Measurements from ENCODE around the gene COX20. TPM values are rescaled to one million over a fixed set of nuclear protein-coding genes. Genes with fewer than 3 reads are reported as not detected.

Gene COX20
- total and polyA plus RNA-seq, 2 of the 13 experiments (the other 11 are each of a cell fraction or from before 2014, with no cell fraction given) = 34.4 to 95.8 TPM

DNA sequence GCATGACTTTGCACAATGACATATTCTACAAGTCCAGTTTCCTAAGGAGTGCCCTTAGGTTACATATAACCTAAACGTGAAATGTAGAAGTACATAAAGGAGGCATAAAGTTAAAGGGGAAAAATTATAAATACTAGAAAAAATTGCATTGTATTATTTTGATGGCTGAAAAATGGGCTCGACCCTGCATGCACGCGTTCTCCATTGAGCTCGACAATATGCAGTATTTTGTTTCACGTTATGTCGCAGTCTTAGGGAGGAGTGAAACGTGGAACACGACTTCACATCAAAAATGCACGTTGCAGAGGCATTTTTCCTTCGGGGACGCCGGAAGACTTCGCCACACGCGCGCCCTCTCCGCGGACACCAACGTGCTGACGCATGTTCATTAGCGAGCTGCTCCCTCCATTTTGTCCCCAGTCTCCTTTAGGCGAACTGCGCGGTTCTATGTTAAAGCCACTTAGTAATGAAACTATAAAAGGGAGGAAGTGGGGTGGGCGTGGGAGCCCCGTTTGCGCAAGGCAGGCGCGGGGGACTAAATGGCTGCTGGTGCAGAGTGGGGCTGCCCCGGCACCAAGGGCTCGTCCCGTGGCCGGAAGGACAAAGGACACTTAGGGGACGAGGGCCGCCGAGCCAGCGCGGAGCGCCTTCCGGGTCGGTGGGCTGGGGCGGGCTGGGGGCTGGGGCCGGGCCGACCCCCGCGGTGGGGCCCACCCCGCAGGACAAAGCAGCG, 749 bp upstream of the COX20 start (continued):
- TF ChIP-seq, protein P1, sequence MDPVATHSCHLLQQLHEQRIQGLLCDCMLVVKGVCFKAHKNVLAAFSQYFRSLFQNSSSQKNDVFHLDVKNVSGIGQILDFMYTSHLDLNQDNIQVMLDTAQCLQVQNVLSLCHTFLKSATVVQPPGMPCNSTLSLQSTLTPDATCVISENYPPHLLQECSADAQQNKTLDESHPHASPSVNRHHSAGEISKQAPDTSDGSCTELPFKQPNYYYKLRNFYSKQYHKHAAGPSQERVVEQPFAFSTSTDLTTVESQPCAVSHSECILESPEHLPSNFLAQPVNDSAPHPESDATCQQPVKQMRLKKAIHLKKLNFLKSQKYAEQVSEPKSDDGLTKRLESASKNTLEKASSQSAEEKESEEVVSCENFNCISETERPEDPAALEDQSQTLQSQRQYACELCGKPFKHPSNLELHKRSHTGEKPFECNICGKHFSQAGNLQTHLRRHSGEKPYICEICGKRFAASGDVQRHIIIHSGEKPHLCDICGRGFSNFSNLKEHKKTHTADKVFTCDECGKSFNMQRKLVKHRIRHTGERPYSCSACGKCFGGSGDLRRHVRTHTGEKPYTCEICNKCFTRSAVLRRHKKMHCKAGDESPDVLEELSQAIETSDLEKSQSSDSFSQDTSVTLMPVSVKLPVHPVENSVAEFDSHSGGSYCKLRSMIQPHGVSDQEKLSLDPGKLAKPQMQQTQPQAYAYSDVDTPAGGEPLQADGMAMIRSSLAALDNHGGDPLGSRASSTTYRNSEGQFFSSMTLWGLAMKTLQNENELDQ (CRISPR knock-in tag; IDR thresholded peaks at IDR 0.05; ENCODE audit: borderline replicate concordance) = no peak
- TF ChIP-seq, protein P2, sequence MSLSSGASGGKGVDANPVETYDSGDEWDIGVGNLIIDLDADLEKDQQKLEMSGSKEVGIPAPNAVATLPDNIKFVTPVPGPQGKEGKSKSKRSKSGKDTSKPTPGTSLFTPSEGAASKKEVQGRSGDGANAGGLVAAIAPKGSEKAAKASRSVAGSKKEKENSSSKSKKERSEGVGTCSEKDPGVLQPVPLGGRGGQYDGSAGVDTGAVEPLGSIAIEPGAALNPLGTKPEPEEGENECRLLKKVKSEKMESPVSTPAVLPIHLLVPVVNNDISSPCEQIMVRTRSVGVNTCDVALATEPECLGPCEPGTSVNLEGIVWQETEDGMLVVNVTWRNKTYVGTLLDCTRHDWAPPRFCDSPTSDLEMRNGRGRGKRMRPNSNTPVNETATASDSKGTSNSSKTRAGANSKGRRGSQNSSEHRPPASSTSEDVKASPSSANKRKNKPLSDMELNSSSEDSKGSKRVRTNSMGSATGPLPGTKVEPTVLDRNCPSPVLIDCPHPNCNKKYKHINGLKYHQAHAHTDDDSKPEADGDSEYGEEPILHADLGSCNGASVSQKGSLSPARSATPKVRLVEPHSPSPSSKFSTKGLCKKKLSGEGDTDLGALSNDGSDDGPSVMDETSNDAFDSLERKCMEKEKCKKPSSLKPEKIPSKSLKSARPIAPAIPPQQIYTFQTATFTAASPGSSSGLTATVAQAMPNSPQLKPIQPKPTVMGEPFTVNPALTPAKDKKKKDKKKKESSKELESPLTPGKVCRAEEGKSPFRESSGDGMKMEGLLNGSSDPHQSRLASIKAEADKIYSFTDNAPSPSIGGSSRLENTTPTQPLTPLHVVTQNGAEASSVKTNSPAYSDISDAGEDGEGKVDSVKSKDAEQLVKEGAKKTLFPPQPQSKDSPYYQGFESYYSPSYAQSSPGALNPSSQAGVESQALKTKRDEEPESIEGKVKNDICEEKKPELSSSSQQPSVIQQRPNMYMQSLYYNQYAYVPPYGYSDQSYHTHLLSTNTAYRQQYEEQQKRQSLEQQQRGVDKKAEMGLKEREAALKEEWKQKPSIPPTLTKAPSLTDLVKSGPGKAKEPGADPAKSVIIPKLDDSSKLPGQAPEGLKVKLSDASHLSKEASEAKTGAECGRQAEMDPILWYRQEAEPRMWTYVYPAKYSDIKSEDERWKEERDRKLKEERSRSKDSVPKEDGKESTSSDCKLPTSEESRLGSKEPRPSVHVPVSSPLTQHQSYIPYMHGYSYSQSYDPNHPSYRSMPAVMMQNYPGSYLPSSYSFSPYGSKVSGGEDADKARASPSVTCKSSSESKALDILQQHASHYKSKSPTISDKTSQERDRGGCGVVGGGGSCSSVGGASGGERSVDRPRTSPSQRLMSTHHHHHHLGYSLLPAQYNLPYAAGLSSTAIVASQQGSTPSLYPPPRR (CRISPR knock-in tag; IDR thresholded peaks at IDR 0.05; ENCODE audit: borderline replicate concordance) = 0 out of 2 replicates have a peak, but pooled peaks have one; percentile 48
- 0 out of 2 replicates have a peak, but pooled peaks have one; percentile 55 for TF ChIP-seq KLF12 (CRISPR knock-in tag; IDR thresholded peaks at IDR 0.05; ENCODE audit: borderline replicate concordance)
- TF ChIP-seq, protein P3, sequence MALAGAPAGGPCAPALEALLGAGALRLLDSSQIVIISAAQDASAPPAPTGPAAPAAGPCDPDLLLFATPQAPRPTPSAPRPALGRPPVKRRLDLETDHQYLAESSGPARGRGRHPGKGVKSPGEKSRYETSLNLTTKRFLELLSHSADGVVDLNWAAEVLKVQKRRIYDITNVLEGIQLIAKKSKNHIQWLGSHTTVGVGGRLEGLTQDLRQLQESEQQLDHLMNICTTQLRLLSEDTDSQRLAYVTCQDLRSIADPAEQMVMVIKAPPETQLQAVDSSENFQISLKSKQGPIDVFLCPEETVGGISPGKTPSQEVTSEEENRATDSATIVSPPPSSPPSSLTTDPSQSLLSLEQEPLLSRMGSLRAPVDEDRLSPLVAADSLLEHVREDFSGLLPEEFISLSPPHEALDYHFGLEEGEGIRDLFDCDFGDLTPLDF (CRISPR knock-in tag; IDR thresholded peaks at IDR 0.05) = peak; percentile 29; the same call in 1 of the 2 replicates
- TF ChIP-seq, protein P4, sequence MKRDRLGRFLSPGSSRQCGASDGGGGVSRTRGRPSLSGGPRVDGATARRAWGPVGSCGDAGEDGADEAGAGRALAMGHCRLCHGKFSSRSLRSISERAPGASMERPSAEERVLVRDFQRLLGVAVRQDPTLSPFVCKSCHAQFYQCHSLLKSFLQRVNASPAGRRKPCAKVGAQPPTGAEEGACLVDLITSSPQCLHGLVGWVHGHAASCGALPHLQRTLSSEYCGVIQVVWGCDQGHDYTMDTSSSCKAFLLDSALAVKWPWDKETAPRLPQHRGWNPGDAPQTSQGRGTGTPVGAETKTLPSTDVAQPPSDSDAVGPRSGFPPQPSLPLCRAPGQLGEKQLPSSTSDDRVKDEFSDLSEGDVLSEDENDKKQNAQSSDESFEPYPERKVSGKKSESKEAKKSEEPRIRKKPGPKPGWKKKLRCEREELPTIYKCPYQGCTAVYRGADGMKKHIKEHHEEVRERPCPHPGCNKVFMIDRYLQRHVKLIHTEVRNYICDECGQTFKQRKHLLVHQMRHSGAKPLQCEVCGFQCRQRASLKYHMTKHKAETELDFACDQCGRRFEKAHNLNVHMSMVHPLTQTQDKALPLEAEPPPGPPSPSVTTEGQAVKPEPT (CRISPR knock-in tag; IDR thresholded peaks at IDR 0.05; ENCODE audit: low read depth) = no peak; the same call in 1 of the 2 replicates
- TF ChIP-seq SRSF1 (optimal IDR thresholded peaks at IDR 0.05; ENCODE audit: low read depth, low read length) = peak; percentile 3
- peak; percentile 65 for TF ChIP-seq ZZZ3 (CRISPR knock-in tag; IDR thresholded peaks at IDR 0.05; ENCODE audit: borderline replicate concordance)
- TF ChIP-seq, protein P5, sequence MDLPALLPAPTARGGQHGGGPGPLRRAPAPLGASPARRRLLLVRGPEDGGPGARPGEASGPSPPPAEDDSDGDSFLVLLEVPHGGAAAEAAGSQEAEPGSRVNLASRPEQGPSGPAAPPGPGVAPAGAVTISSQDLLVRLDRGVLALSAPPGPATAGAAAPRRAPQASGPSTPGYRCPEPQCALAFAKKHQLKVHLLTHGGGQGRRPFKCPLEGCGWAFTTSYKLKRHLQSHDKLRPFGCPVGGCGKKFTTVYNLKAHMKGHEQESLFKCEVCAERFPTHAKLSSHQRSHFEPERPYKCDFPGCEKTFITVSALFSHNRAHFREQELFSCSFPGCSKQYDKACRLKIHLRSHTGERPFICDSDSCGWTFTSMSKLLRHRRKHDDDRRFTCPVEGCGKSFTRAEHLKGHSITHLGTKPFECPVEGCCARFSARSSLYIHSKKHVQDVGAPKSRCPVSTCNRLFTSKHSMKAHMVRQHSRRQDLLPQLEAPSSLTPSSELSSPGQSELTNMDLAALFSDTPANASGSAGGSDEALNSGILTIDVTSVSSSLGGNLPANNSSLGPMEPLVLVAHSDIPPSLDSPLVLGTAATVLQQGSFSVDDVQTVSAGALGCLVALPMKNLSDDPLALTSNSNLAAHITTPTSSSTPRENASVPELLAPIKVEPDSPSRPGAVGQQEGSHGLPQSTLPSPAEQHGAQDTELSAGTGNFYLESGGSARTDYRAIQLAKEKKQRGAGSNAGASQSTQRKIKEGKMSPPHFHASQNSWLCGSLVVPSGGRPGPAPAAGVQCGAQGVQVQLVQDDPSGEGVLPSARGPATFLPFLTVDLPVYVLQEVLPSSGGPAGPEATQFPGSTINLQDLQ (CRISPR knock-in tag; IDR thresholded peaks at IDR 0.05) = peak; percentile 79
- TF ChIP-seq EP300 (IDR thresholded peaks at IDR 0.05; ENCODE audit: low read depth in 2 of 2, low read length in 2 of 2) = peak in 1 of 2 experiments; percentile 78; a peak in 2 of 4 replicates
- TF ChIP-seq EP300 (CRISPR knock-in tag; IDR thresholded peaks at IDR 0.05; ENCODE audit: borderline replicate concordance) = peak; percentile 65
- TF ChIP-seq, protein P6, sequence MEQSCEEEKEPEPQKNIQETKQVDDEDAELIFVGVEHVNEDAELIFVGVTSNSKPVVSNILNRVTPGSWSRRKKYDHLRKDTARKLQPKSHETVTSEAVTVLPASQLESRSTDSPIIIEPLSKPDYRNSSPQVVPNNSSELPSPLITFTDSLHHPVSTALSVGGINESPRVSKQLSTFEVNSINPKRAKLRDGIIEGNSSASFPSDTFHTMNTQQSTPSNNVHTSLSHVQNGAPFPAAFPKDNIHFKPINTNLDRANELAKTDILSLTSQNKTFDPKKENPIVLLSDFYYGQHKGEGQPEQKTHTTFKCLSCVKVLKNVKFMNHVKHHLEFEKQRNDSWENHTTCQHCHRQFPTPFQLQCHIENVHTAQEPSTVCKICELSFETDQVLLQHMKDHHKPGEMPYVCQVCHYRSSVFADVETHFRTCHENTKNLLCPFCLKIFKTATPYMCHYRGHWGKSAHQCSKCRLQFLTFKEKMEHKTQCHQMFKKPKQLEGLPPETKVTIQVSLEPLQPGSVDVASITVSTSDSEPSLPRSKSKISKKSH (CRISPR knock-in tag; IDR thresholded peaks at IDR 0.05; ENCODE audit: borderline replicate concordance) = peak; percentile 49; the same call in 1 of the 2 replicates

Measured in HepG2 (cell line).